ENCODE data around the gene PATJ. TPM values are rescaled to one million over a fixed set of nuclear protein-coding genes. Genes with fewer than 3 reads are reported as not detected.

Gene PATJ
- total RNA-seq, 1 experiment from 2014 or later = 57.9 TPM

- no peak for TF ChIP-seq CBFB (CRISPR knock-in tag; IDR thresholded peaks at IDR 0.05; ENCODE audit: low read depth)
Measured at GRCh38 chr1:62212411-62212810, 470.1 kb downstream of the PATJ start (continued).

- peaks cover 18% of the 10 kb centered on the region for H3K4me1 Mint-ChIP-seq
- TF ChIP-seq NR3C1 (CRISPR knock-in tag; conservative IDR thresholded peaks at IDR 0.05; ENCODE audit: low read depth) (no peak; the same call in 1 of the 2 replicates), NR2C2 (CRISPR knock-in tag; IDR thresholded peaks at IDR 0.05) (no peak), ATF6 (CRISPR knock-in tag; IDR thresholded peaks at IDR 0.05) (no peak), FOXK1 (CRISPR knock-in tag; IDR thresholded peaks at IDR 0.05) (no peak; the same call in 1 of the 2 replicates), ETV6 (CRISPR knock-in tag; IDR thresholded peaks at IDR 0.05) (no peak), ZNF138 (CRISPR knock-in tag; conservative IDR thresholded peaks at IDR 0.05) (no peak), ZNF219 (CRISPR knock-in tag; IDR thresholded peaks at IDR 0.05; ENCODE audit: borderline replicate concordance) (no peak), TEAD4 (CRISPR knock-in tag; IDR thresholded peaks at IDR 0.05) (no peak), SP1 (CRISPR knock-in tag; conservative IDR thresholded peaks at IDR 0.05) (peak; percentile 28; the same call in 1 of the 2 replicates), IRF2 (CRISPR knock-in tag; IDR thresholded peaks at IDR 0.05; ENCODE audit: borderline replicate concordance, low read depth) (no peak), GRHL2 (CRISPR knock-in tag; IDR thresholded peaks at IDR 0.05; ENCODE audit: insufficient replicate concordance, severe bottlenecking) (no peak), ATF1 (CRISPR knock-in tag; IDR thresholded peaks at IDR 0.05) (no peak), ZBTB21 (CRISPR knock-in tag; IDR thresholded peaks at IDR 0.05; ENCODE audit: borderline replicate concordance) (no peak), FOXJ3 (CRISPR knock-in tag; IDR thresholded peaks at IDR 0.05; ENCODE audit: borderline replicate concordance) (no peak), OVOL2 (CRISPR knock-in tag; IDR thresholded peaks at IDR 0.05; ENCODE audit: borderline replicate concordance) (no peak), NFYB (CRISPR knock-in tag; conservative IDR thresholded peaks at IDR 0.05; ENCODE audit: low read depth) (no peak; the same call in 1 of the 2 replicates), TEAD1 (CRISPR knock-in tag; IDR thresholded peaks at IDR 0.05) (peak; percentile 47), ZSCAN18 (CRISPR knock-in tag; IDR thresholded peaks at IDR 0.05) (no peak), IRF1 (CRISPR knock-in tag; IDR thresholded peaks at IDR 0.05) (0 out of 2 replicates have a peak, but pooled peaks have one; percentile 20)
- TF ChIP-seq, protein P1, sequence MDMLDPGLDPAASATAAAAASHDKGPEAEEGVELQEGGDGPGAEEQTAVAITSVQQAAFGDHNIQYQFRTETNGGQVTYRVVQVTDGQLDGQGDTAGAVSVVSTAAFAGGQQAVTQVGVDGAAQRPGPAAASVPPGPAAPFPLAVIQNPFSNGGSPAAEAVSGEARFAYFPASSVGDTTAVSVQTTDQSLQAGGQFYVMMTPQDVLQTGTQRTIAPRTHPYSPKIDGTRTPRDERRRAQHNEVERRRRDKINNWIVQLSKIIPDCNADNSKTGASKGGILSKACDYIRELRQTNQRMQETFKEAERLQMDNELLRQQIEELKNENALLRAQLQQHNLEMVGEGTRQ (CRISPR knock-in tag; IDR thresholded peaks at IDR 0.05) = no peak
- TF ChIP-seq, protein P2, sequence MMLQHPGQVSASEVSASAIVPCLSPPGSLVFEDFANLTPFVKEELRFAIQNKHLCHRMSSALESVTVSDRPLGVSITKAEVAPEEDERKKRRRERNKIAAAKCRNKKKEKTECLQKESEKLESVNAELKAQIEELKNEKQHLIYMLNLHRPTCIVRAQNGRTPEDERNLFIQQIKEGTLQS (CRISPR knock-in tag; conservative IDR thresholded peaks at IDR 0.05) = no peak
- TF ChIP-seq, protein P3, sequence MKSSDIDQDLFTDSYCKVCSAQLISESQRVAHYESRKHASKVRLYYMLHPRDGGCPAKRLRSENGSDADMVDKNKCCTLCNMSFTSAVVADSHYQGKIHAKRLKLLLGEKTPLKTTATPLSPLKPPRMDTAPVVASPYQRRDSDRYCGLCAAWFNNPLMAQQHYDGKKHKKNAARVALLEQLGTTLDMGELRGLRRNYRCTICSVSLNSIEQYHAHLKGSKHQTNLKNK (CRISPR knock-in tag; IDR thresholded peaks at IDR 0.05) = peak; percentile 90
- TF ChIP-seq, protein P4, sequence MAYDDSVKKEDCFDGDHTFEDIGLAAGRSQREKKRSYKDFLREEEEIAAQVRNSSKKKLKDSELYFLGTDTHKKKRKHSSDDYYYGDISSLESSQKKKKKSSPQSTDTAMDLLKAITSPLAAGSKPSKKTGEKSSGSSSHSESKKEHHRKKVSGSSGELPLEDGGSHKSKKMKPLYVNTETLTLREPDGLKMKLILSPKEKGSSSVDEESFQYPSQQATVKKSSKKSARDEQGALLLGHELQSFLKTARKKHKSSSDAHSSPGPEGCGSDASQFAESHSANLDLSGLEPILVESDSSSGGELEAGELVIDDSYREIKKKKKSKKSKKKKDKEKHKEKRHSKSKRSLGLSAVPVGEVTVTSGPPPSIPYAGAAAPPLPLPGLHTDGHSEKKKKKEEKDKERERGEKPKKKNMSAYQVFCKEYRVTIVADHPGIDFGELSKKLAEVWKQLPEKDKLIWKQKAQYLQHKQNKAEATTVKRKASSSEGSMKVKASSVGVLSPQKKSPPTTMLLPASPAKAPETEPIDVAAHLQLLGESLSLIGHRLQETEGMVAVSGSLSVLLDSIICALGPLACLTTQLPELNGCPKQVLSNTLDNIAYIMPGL (CRISPR knock-in tag; IDR thresholded peaks at IDR 0.05) = no peak
- TF ChIP-seq, protein P5, sequence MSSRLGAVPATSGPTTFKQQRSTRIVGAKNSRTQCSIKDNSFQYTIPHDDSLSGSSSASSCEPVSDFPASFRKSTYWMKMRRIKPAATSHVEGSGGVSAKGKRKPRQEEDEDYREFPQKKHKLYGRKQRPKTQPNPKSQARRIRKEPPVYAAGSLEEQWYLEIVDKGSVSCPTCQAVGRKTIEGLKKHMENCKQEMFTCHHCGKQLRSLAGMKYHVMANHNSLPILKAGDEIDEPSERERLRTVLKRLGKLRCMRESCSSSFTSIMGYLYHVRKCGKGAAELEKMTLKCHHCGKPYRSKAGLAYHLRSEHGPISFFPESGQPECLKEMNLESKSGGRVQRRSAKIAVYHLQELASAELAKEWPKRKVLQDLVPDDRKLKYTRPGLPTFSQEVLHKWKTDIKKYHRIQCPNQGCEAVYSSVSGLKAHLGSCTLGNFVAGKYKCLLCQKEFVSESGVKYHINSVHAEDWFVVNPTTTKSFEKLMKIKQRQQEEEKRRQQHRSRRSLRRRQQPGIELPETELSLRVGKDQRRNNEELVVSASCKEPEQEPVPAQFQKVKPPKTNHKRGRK (CRISPR knock-in tag; IDR thresholded peaks at IDR 0.05; ENCODE audit: borderline replicate concordance) = no peak
Measured at GRCh38 chr1:62213075-62213914, 471.0 kb downstream of the PATJ start.

More at GRCh38 chr1:62213075-62213914, 471.0 kb downstream of the PATJ start:
- Mint-ChIP-seq H3K27ac (peak overlapping the region; percentile 73), H3K36me3 (peaks cover 86% of the 10 kb centered on the region), H3K9me3 (peaks cover 43% of the 10 kb centered on the region), H3K4me3 (no peak overlapping the region), H3K27me3 (ENCODE audit: low read depth) (no peaks in the 10 kb centered on the region)
- ChIA-PET POLR2A (interaction anchor here (0.6 to 1.8 kb wide), 8 partner anchors 15 to 162 kb away, joined by 3 to 9 read pairs (median 4); no protein-coding TSS in a partner anchor), CTCF (interaction anchor here (1.3 to 1.9 kb wide), 2 partner anchors 37 to 73 kb away, joined by 3 to 9 read pairs; no protein-coding TSS in a partner anchor)
- ATAC-seq = peak; percentile 37
- no peak for DNase-seq (ENCODE audit: low spot score)

Measured in WTC11 (cell line).